Colonic mucosa (tissue), 4 donors: Measurements from ENCODE around the gene INHBB. TPM values are rescaled to one million over a fixed set of nuclear protein-coding genes. Genes with fewer than 3 reads are reported as not detected.

ENCODE experiments used
- DNase-seq: peaks from one replicate; pipeline ENCODE4 v3.0.0-alpha.2; 2020
- H3K27ac ChIP-seq: fragments of 200-600 bp; one replicate; pipeline ENCODE4 v1.8.0; 2021
- H3K27me3 ChIP-seq: fragments of 200-600 bp; one replicate; pipeline ENCODE4 v1.8.0; 2021
- H3K36me3 ChIP-seq: fragments of 200-600 bp; one replicate; pipeline ENCODE4 v1.8.0; 2021
- H3K4me1 ChIP-seq: fragments of 200-600 bp; one replicate; pipeline ENCODE4 v1.8.0; 2021; ENCODE audit warnings: mild to moderate bottlenecking
- H3K4me3 ChIP-seq: fragments of 200-600 bp; one replicate; pipeline ENCODE4 v1.8.0; 2021
- H3K9ac ChIP-seq, 2 donors: one replicate each; pipeline ENCODE4 v1.7.0; 2013; ENCODE audit warnings: control low read depth in 2 of 2, low read depth in 2 of 2, low read length in 2 of 2
- H3K9me3 ChIP-seq: fragments of 200-600 bp; one replicate; pipeline ENCODE4 v1.8.0; 2021
- CTCF ChIP-seq: fragments of 200-600 bp; IDR thresholded peaks from one replicate; pipeline ENCODE4 v1.8.0; 2022; ENCODE audit warnings: antibody characterized with exemption, mild to moderate bottlenecking
- intact Hi-C: fragments of 100-400 bp; cut with DNase I; formaldehyde crosslinking; loops from one replicate; pipeline ENCODE4 v1.14.1; 2022
- total RNA-seq, 2 donors: library from RNA; stranded (reverse); fragmentation: NEBNext Ultra II Directional in 1 of 2; extraction: Animal tissue kit (Norgen Biotek cat#: 25700) in 1 of 2; gene quantifications; one replicate each; pipeline ENCODE4 v1.2.1, GENCODE V29; 2021
- donor health status: healthy.
- donor health status: DM: no; HTN: no; CAD: no.
- donor health status: DM: no; HTN: no; CAD: no.

INHBB gene
- total RNA-seq, 2 donors from 2014 or later: 0.30 to 3.1 TPM

- no peak overlapping the region for H3K4me3 ChIP-seq
- peaks cover 20% of the 10 kb centered on the region for H3K27me3 ChIP-seq
- no peaks in the 10 kb centered on the region for H3K9me3 ChIP-seq
- no peaks in the 10 kb centered on the region for H3K36me3 ChIP-seq
- TF ChIP-seq CTCF: no peak
- H3K27ac ChIP-seq: no peak overlapping the region
- no peaks in the 10 kb centered on the region for H3K4me1 ChIP-seq
- intact Hi-C loops: no loop called here
- DNase-seq: no peak
- no peak overlapping the region for H3K9ac ChIP-seq
These were observed 7.9 kb upstream of the INHBB start for GRCh38 chr2:120338015-120338414.

GRCh38 chr2:120341977-120342376 lies 4.0 kb upstream of the INHBB start:
- H3K9ac ChIP-seq: no peak overlapping the region
- TF ChIP-seq CTCF: no peak

GRCh38 chr2:120342446-120342845 lies 3.5 kb upstream of the INHBB start:
- no peak for TF ChIP-seq CTCF
- Histone ChIP-seq H3K4me3 (no peak overlapping the region), H3K27ac (no peak overlapping the region), H3K4me1 (peaks cover 12% of the 10 kb centered on the region), H3K27me3 (peaks cover 56% of the 10 kb centered on the region), H3K9ac (no peak overlapping the region), H3K9me3 (no peaks in the 10 kb centered on the region), H3K36me3 (no peaks in the 10 kb centered on the region)
- no peak for DNase-seq
- intact Hi-C loops: loop anchor here (10.0 kb wide), 1 partner anchor 212 kb away; no protein-coding TSS in a partner anchor

More at GRCh38 chr2:120341977-120342376, 4.0 kb upstream of the INHBB start:
- Histone ChIP-seq H3K27me3 (peaks cover 52% of the 10 kb centered on the region), H3K27ac (no peak overlapping the region), H3K36me3 (no peaks in the 10 kb centered on the region), H3K4me3 (no peak overlapping the region), H3K4me1 (peaks cover 12% of the 10 kb centered on the region), H3K9me3 (no peaks in the 10 kb centered on the region)
- no peak for DNase-seq
- intact Hi-C loops: loop anchor here (10.0 kb wide), 1 partner anchor 213 kb away; no protein-coding TSS in a partner anchor

GRCh38 chr2:120343100-120343432 lies 2.9 kb upstream of the INHBB start:
- intact Hi-C loops: loop anchor here (10.0 kb wide), 1 partner anchor 212 kb away; no protein-coding TSS in a partner anchor
- Histone ChIP-seq H3K9ac (no peak overlapping the region), H3K36me3 (no peaks in the 10 kb centered on the region), H3K27ac (no peak overlapping the region), H3K4me1 (peaks cover 12% of the 10 kb centered on the region), H3K27me3 (peaks cover 61% of the 10 kb centered on the region), H3K4me3 (no peak overlapping the region), H3K9me3 (no peaks in the 10 kb centered on the region)
- TF ChIP-seq CTCF: no peak
- no peak for DNase-seq

- TF ChIP-seq CTCF: peak; percentile 44
- peaks cover 12% of the 10 kb centered on the region for H3K4me1 ChIP-seq
- DNase-seq: peak; percentile 67
- H3K36me3 ChIP-seq: no peaks in the 10 kb centered on the region
- H3K4me3 ChIP-seq: no peak overlapping the region
- H3K27me3 ChIP-seq: peaks cover 61% of the 10 kb centered on the region
- H3K9me3 ChIP-seq: no peaks in the 10 kb centered on the region
- intact Hi-C loops: loop anchor here (10.0 kb wide), 1 partner anchor 211 kb away; no protein-coding TSS in a partner anchor
- H3K27ac ChIP-seq: no peak overlapping the region
- peak overlapping the region in 1 of 2 donors; percentile 24 for H3K9ac ChIP-seq
These were observed 2.4 kb upstream of the INHBB start for GRCh38 chr2:120343433-120344105.
